Esophagus (tissue), 2 donors: ENCODE results near the gene HES6. TPM values are rescaled to one million over a fixed set of nuclear protein-coding genes. Genes with fewer than 3 reads are reported as not detected.

Experiments used
- H3K27ac ChIP-seq, 2 donors: one replicate each; pipeline ENCODE4 v1.5.1; 2013; ENCODE audit warnings: low read depth in 2 of 2, mild to moderate bottlenecking in 2 of 2, inconsistent platforms in 1 of 2, low read length in 1 of 2, moderate library complexity in 1 of 2
- H3K27me3 ChIP-seq, 2 donors: one replicate each; pipeline ENCODE4 v1.6.1; 2013; ENCODE audit warnings: low read length in 2 of 2, control low read depth in 1 of 2, mild to moderate bottlenecking in 1 of 2; ENCODE audit not compliant: insufficient read depth in 2 of 2, control insufficient read depth in 1 of 2
- H3K36me3 ChIP-seq, 2 donors: one replicate each; pipeline ENCODE4 v1.6.1; 2013; ENCODE audit warnings: low read length in 1 of 2; ENCODE audit not compliant: control insufficient read depth in 2 of 2, insufficient read depth in 2 of 2
- H3K4me1 ChIP-seq, 2 donors: one replicate each; pipeline ENCODE4 v1.6.1; 2013; ENCODE audit warnings: low read length in 1 of 2; ENCODE audit not compliant: control insufficient read depth in 2 of 2, insufficient read depth in 2 of 2
- H3K4me3 ChIP-seq, 2 donors: one replicate each; pipeline ENCODE4 v1.5.1; 2013; ENCODE audit warnings: low read length in 2 of 2, mild to moderate bottlenecking in 2 of 2, low read depth in 1 of 2, moderate library complexity in 1 of 2
- H3K9me3 ChIP-seq, 2 donors: one replicate each; pipeline ENCODE4 v1.6.1; 2013; ENCODE audit warnings: mild to moderate bottlenecking in 2 of 2, low read depth in 1 of 2, low read length in 1 of 2, moderate library complexity in 1 of 2; ENCODE audit not compliant: control insufficient read depth in 2 of 2, insufficient read depth in 1 of 2
- WGBS, 2 donors: extraction: QIAGEN DNeasy Blood & Tissue Kit; methylation state at CpG; one replicate each; pipeline ENCODE4 v1.1.7; 2013; 5-methylcytosine and 5-hydroxymethylcytosine counted together
- polyA plus RNA-seq, 2 donors: library from polyadenylated mRNA; stranded (reverse); fragments of 200-250 nt; gene quantifications; one replicate each; pipeline ENCODE4 v1.2.3, GENCODE V29; 2013
- donor health status: healthy with polysubstance abuse.
- donor health status: Bipolar disorder and iron deficiency.

Gene HES6
- polyA plus RNA-seq, 2 donors = 2.5 to 3.0 TPM

DNA sequence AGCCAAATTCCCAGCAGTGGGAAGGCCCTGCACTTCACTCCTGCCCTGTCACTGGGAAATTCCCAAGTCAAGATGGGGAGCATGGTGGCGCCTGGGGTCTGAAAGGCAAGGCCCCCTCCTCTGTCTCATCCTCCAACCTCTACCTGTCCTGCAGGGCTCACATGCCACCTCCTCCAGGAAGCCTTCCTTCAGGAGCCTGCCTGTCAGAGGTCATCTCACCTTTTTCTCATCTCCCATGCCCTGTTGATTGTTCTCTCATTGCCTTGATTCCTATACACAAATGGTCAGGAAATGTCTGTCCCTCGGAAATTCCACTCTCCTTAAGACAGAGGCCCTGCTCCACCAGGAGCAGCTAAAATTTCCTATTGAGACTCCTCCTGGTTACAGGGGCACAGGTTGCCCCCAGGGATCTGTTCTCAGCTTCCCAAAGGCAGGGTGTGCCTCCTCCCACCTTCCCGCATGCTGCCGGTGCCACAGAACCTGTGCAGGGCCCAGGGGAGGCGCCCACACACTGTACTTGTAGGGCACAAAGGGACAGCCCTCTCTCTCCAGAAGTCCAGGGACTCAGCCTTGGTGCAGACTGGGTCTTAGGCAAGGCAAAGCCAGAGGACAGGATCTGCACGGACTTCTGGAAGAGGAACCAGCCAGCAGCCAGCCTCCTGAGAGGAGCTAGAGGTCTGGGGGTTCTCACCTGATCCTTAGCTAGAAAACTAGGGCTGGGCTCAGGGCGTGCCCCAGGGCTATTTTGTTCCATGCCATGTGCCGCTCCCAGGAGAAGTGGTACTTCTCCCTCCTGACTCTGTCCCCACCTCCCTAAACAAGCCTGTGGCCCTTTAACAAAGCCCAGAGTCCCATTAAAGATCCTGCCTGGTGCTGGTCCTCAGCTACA lies 12.9 kb downstream of the HES6 start:
- H3K4me3 ChIP-seq = no peak overlapping the region
- 79 to 89% methylated on average over 8 of the region's 8 CpGs for WGBS, 2 donors
- H3K36me3 ChIP-seq = no peaks in the 10 kb centered on the region
- peaks cover 3 to 4% of the 10 kb centered on the region in 2 donors for H3K4me1 ChIP-seq
- no peak overlapping the region for H3K27ac ChIP-seq
- no peaks in the 10 kb centered on the region for H3K27me3 ChIP-seq
- no peaks in the 10 kb centered on the region for H3K9me3 ChIP-seq

- 74 to 86% methylated on average over 38 of the region's 38 CpGs for WGBS, 2 donors
- Histone ChIP-seq H3K4me1 (peaks cover under 1 to 4% of the 10 kb centered on the region in 2 donors), H3K36me3 (no peaks in the 10 kb centered on the region), H3K27me3 (no peaks in the 10 kb centered on the region), H3K9me3 (no peaks in the 10 kb centered on the region), H3K27ac (no peak overlapping the region), H3K4me3 (no peak overlapping the region)
Measured at GRCh38 chr2:238225911-238226697, 13.7 kb downstream of the HES6 start.

- WGBS, 2 donors = 89 to 92% methylated on average over 13 of the region's 13 CpGs
- H3K27ac ChIP-seq = no peak overlapping the region
- no peaks in the 10 kb centered on the region for H3K27me3 ChIP-seq
- no peaks in the 10 kb centered on the region for H3K36me3 ChIP-seq
- H3K9me3 ChIP-seq = no peaks in the 10 kb centered on the region
- H3K4me1 ChIP-seq = peaks cover 0 to 4% of the 10 kb centered on the region in 2 donors
- H3K4me3 ChIP-seq = no peak overlapping the region
Measured at GRCh38 chr2:238225121-238225520, 14.7 kb downstream of the HES6 start.

DNA sequence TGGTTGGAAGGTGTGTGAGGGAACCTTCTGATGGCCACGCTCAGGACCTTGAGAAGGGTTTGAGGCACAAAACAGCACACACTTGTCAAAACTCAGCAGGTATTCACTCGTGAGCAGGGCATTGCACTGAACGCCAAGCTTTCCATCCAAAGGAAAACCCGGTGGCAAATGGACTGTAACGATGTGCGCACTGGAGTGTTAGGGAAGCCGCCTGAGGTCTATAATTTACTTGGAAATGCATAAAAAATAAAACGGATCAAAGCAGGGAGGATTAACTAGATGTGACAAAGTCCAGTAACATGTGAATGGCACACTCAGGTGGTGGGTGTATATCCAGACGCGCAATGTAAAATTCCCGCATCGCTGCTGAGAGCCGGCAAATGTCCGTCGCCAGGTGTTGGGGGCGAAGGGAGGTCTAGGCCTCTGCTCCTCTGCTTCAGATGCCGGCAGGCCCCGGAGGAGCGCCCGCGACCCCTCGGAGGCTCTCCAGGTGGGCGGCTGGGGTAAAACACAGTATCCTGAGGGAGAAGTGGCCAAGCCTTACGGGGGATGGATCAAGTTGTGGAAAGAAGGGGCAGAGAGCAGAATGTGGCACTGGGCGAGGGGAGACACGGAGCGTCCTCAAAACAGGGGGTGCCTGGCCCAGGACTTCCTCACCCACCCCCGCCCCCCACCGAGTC lies 15.3 kb downstream of the HES6 start:
- WGBS, 2 donors = 94 to 95% methylated on average over 29 of the region's 29 CpGs

GRCh38 chr2:238220892-238221521 lies 18.8 kb downstream of the HES6 start:
- no peaks in the 10 kb centered on the region for H3K36me3 ChIP-seq
- WGBS, 2 donors = 74 to 79% methylated on average over 22 to 23 of the region's 23 CpGs
- no peaks in the 10 kb centered on the region for H3K27me3 ChIP-seq
- no peaks in the 10 kb centered on the region for H3K9me3 ChIP-seq
- no peak overlapping the region for H3K27ac ChIP-seq
- H3K4me1 ChIP-seq = no peaks in the 10 kb centered on the region
- H3K4me3 ChIP-seq = no peak overlapping the region

More for the DNA sequence above, 15.3 kb downstream of the HES6 start:
- H3K4me1 ChIP-seq = peaks cover 0 to 4% of the 10 kb centered on the region in 2 donors
- H3K4me3 ChIP-seq = no peak overlapping the region
- no peaks in the 10 kb centered on the region for H3K36me3 ChIP-seq
- no peaks in the 10 kb centered on the region for H3K27me3 ChIP-seq
- no peaks in the 10 kb centered on the region for H3K9me3 ChIP-seq
- no peak overlapping the region for H3K27ac ChIP-seq

GRCh38 chr2:238220274-238220891 lies 19.5 kb downstream of the HES6 start:
- 76 to 83% methylated on average over 10 of the region's 10 CpGs for WGBS, 2 donors
- no peaks in the 10 kb centered on the region for H3K9me3 ChIP-seq
- H3K36me3 ChIP-seq = no peaks in the 10 kb centered on the region
- H3K27ac ChIP-seq = no peak overlapping the region
- H3K27me3 ChIP-seq = no peaks in the 10 kb centered on the region
- H3K4me1 ChIP-seq = no peaks in the 10 kb centered on the region
- no peak overlapping the region for H3K4me3 ChIP-seq

DNA sequence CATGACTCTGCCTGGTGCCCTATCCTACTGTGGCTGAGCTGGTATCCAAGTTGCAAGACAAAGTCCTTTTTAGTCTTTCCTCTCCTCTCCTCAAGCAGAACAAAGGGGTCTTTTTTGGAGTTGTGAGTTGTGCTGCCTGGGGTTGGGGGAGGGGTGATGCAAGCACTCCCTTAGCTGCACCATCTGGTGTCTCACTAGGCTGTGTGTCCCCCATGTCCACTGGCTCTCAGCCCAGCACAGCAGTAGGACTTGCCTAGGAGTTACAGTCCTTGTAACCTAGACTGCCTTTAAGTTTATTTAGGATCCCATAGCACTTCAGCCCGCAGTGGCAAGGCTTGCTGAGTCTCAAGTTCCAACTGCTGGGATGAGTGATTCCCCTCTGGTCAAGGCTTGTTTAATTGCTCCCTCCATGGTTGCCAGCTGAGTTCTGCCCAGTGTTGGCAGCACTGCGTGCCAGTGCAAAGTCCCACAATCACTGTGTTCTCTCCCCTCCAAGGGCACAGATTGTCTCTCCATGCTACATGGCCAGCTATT lies 23.1 kb downstream of the HES6 start:
- no peaks in the 10 kb centered on the region for H3K27me3 ChIP-seq
- no peak overlapping the region for H3K27ac ChIP-seq
- no peaks in the 10 kb centered on the region for H3K9me3 ChIP-seq
- H3K36me3 ChIP-seq = no peaks in the 10 kb centered on the region
- H3K4me1 ChIP-seq = no peaks in the 10 kb centered on the region
- WGBS, 2 donors = 71 to 84% methylated on average over 2 of the region's 2 CpGs
- no peak overlapping the region for H3K4me3 ChIP-seq

DNA sequence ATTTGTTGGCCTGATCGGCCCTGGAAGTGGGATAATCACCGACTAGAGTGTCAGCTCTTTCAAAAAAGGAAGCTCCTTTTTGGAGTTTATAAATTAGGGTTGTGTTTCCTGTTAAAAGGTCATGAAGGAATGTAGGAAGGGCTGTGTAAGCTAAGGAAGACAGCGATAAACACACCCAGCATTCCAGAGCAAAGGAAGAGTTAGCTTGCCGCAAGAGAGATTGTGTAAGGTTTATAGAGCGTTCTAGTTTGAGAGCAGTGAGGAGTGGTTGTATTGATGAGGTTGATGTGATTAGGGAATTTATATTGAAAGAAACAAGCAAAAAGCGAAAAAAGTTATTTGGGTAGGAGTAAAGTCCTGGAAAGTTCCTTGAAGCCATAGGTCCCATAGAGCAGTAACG lies 32.8 kb downstream of the HES6 start:
- Histone ChIP-seq H3K4me3 (no peak overlapping the region), H3K27ac (no peak overlapping the region), H3K9me3 (no peaks in the 10 kb centered on the region), H3K36me3 (no peaks in the 10 kb centered on the region), H3K4me1 (peaks cover 2% of the 10 kb centered on the region in 2 donors), H3K27me3 (no peaks in the 10 kb centered on the region)
- WGBS, 2 donors = 78 to 86% methylated on average over 7 of the region's 7 CpGs
